ENCODE measurements around the gene GATA5.

Gene GATA5

DNA sequence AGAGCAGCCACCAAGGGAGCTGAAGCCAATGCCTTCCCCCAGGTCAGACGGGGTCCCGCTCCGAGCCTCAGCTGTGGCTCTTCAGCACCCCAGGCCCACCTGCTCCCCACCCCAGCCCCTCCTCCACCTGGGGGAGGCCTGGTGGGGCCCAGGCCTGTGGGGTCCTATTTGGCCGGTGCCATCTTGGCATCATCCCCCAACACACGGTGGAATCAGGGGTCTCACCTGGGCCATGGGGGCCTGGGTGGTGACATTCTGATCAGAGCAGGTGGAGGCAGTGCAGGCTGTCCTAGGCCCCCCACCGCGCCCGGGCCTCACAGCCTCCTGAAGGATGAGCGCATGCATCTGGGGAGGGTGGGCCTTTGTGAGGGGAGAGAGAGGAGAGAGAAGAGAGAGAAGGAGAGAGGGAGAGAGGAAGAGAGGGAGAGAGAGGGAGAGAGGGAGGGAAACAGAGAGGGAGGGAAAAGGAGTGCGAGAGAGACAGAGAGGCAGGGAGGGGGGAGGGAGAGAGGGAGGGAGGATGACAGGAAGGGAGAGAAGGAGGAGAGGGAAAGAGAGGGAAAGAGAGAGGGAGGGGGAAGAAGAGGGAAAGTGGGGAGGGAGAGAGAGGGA lies 24.5 kb downstream of the GATA5 start:
- no peak for DNase-seq

DNA sequence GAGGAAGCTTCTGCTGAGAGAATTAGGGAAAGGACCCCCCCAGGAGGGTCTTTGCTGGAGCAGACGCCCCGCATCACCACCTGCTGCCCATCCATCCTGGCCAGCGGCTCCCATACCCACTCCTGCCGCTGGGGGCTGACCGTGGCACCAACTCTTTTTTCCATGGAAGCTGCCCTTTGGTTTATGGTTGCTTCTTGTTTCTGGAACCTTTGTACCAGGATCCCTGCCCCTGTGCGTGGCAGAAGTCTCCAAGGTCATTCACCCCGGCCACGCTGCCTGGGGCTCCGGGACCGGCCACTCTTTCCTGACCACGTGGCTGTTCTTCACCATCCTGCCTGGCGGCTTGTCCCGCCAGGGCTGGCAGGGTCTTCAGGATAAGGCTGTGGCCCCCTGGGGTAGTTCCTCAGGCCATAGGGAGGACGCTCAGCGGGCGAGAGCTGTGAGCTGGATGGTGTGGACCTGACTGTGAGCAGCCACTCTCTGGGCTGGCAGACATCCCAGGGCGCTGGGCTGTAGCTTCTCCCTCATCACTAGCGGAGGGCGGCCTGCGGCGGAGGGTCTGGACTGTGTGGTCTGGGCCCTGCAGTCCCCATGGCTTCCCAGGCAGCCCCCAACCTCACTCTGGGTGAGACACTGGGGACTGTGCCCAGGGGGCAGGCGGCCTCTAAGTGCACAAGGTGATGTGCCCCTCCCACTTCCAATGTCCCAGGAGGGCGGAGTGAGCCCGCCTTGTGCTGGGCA lies 25.7 kb downstream of the GATA5 start:
- no peak for DNase-seq

DNA sequence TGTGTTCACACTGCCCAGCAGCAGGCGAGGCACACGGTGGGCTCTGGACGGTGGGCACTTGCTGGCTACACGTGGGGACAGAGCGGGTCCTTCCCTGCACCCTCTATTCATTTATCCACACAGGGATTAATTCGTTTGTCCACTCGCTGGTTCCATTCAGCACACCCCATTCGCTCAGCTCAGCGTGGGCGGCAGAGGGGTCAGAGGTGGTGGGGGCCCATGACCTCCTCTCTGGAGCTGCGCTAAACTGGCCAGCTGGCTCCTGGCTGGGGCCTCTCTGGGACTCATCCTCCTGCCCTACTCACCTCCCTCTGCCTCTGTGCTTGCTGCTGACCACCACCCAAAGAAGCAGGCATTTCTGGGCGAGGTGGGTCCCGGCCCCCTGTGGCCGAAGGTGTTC lies 27.0 kb downstream of the GATA5 start:
- DNase-seq, result no peak

DNA sequence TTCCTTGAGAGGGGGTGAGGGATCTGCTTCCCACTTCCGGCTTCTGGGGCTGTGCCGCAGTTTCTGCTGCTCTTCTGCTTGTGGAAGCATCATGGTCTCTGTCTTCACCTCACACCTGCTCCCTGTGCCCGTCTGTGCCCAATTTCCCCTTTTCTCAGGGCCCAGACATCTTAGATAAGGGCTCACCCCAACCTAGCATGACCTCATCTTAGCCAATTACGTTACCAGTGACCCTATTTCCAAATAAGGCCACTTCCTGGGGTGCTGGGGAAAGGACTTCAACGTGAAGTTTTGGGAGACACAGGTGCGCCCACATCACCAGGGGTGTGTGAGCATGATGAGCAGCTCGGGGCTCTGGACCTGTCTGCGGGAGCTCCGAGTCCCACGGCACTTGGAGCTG lies 27.8 kb downstream of the GATA5 start:
- DNase-seq, result no peak

DNA sequence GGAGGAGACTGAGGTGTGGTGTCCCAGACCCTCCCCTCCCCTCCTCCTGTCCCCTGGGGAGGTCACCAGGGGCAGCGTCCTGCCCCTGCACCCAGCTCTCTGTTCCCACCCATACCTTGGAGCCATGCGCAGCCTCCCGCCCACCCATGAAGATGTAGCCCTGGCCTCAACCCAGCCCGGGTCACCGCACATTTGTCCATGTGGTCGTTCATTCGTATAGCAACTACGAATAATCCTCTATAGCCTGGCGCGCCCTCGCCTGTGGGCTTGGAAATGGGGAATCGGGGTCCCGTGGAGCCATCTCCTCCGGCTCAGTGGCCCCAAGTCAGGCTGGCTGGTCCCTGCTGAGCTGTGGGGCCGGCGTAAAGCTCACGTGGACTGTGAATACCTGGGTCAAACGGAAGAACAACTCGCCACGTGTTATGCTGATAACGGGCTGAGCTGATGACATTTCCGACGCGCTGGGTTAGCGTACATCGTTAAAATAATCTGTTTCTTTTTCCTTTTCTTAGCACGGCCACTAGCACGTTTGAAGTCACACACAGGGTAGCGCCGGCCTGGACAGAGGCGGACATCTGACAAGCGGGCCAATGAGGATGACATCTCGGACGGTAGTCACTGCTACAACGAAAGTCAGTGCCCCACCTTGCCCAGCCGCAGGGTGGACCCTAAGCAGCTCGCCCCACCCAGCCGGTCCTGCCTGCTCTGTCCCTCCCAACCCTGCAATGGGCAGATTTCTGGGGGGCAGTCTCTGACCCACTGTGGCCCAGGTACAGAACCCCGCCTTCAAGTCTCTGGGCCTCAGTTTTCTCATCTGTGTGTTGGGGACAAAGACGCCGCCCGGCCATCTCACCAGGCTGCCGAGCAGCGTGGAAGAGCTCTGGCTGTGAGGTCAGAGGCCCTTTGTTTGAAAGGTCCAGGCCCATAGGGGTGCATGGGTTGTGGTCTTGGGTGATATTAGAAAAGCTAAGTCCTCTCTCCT lies 28.6 kb downstream of the GATA5 start:
- no peak for DNase-seq

DNA sequence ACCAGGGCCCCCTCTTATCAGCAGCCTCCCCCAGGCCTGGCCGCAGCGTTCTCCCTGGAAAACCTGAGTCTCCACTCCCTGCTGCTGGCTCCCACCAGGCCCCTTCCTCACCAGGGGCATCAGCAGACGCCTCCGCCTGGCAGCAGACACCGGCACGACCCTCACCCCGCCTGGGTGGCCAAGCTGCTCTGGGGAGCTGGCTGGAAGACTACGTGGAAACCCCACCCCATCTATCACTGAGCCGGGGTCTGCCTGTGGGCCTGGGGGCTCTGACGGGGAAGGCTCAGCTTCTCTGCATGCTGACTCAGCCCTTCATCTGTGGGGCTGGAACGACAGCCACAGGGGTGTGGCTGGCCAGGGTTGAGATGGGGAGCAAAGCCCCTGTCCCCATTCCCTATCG lies 29.3 kb downstream of the GATA5 start:
- no peak for DNase-seq

DNA sequence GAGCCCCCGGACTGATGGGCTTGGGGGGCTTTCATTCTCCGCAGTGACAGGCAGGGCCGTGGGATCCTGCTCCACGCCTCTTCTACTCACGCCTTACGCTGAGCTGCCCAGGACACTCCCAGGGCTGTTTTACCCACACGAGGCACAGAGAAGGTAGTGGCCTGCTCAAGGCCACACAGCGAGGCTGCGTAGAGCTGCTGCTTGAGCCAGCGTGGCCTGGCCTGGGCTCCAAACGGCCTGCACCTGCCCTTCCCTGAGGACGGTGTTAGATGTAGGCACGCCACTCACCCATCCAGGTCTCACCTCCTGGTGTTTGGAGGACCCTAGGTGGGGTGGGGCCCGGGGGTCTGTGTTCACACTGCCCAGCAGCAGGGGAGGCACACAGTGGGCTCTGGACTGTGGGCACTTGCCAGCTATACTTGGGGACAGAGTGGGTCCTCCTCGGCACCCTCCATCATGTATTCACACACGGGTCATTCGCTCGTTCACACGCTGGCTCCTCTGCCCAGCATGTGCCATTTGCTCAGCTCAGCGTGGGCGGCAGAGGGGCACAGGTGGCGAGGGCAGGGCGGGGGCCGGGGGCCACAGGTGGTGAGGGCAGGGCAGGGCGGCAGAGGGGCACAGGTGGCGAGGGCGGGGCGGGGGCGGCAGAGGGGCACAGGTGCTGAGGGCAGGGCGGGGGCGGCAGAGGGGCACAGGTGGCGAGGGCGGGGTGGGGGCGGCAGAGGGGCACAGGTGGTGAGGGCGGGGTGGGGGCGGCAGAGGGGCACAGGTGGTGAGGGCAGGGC lies 30.0 kb downstream of the GATA5 start:
- no peak for DNase-seq

DNA sequence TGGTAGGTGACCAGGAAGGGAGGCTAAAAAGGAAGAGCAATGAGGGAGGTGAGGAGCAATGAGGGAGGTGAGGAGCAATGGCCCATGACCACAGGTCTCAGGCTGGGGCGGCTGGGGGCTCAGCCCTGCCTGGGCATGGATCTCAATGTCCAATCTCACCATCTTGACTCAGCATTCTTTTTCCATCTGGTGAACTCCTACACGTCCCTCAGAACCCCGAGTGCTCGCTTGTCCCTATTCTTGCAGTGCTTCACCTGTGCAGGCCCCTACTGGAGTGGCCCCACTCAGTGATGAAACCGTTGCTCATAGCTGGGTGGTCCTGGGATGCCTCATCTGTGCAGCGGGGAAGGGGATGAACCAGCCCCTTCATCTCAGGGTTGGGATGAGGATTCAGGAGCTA lies 31.5 kb downstream of the GATA5 start:
- no peak for DNase-seq

DNA sequence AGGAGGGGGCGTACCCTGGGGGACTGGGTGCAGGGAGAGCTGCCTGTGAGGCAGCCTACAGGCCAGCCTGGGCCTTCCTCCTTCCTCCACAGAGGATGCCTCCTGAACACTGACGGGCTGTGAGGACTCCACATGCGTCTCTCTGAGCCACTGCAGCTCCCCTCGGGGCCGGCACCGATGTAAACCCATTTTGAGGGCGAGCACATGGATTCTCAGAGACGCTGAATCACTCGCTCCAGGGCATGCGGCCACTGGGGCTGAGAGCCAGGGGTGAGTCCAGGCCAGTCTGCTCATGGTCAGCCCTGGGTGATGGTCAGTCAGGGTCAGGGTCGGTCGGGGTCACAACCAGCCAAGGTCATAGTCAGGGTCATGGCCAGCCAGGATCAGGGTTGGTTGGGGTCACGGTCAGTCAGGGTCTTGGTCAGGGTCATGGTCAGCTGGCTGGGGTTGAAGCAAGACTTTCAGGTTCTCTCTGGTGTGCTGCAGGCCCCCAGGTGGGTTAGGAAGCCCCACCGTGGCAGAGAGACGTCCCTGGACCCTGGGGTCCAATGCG lies 33.7 kb downstream of the GATA5 start:
- DNase-seq, result no peak

DNA sequence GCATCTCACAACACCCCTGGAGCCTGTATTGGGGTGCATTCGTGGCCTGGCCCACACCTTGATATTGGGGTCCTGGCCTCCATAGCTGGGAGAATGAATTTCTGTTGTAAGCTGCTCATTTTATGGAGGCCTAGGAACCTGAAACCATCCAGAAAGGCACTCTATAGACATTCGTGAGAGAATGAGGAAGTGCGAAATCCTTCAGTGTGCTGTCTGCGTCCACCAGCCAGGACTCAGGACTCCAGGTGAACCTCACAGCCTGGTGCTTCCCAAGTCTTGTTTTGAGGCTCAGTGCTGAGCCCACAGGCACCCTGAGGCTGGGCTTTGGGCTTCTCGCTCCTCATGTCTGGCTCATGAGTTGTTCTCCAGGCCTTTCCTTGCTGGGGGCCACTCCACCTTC lies 36.6 kb downstream of the GATA5 start:
- DNase-seq, result no peak

DNA sequence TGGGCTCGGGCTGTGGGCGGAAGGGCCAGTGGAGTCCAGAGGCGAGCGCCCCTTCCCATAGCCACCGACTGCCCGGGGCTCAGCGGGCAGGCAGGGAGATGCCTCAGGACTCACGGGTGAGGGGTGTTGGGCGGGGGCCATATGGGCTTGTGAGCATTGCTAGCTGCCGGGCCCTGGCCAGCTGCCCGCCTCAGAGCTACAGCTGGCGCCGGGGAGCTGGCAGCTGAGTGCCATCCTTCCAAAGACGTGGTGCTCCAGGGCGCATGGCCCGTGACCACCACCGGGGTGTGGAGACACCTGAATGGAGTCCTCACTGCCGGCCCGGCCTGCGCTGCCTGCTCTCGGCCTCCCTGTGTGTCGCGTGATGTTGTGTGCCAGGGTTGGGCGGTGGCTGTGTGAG lies 37.9 kb downstream of the GATA5 start:
- DNase-seq, result peak; percentile 38

DNA sequence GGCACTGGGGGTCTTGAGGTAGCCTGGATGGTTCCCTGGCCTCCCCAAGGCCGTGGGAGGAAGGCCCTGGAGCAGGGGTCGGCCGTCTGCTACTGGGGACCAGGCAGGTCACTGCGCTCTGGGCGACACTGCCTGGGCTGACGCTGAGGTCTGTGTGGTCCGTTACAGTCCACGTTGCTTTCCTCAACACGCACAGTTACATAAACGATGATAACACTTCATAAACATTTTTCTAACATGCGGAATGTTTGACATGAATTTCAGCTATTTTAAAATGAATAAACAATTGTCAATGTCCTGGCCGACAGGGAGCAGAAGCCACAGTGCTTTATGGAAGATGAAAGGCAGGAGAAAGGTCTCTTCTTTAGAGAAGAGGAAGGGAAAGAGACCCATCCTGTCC lies 38.3 kb downstream of the GATA5 start:
- no peak for DNase-seq

DNA sequence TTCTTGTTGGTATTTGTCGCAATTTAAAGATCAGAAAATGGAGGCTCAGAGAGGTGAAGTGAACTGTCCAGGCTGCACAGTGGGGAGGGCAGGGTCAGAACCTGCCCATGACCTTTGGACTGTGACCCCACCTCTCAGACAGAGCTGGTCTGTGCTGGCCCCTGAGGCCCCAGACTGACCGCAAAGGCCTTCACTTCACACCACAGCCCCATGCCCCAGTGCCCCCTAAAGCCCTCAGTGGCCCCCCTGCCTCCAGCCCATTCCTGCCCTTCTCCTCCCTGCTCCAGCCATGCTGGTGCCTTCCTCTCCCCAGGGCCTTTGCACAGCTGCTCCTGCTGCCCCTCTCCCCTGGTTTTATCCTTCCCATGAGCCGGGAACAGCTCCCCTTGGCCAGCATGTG lies 39.1 kb downstream of the GATA5 start:
- no peak for DNase-seq

DNA sequence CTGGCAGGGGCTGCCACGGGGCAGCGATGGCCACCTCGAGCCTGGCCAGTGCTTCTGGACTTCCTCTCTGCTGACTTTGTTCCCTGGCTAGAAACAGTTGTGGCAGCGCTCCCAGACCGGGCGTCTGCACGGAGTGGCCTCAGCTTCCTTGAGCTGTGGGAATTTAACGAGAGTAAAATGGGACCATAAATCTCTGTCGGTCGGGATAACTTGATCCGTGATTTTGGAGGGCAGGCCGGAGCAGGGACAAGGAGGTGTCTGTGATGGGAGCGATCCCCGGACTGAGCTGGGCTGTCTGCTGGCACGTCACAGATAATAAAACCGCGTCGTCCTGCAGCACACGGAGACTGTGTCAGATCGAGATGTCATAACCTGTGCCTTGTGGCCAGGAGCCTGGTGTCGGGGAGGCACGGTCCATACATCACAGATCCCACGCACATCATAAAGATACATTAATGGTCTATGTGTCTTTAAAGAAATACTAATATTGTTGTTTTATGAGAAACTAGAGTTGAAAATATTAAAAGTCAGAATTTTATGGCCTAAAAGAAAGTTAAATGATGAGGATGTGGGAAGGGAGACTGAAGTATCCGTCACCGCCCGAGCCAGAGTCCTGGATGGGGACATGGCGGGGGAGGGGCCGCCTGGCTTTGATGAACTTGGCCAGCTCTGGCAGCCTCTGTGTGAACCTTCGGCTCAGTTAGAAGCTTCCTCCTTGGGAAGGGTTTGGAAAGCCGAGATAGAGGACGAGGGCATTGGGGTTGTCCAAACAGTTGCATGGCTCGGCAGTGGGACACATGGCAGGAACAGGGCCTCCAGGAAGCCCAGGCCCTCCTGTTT lies 41.9 kb downstream of the GATA5 start:
- DNase-seq, result no peak

DNA sequence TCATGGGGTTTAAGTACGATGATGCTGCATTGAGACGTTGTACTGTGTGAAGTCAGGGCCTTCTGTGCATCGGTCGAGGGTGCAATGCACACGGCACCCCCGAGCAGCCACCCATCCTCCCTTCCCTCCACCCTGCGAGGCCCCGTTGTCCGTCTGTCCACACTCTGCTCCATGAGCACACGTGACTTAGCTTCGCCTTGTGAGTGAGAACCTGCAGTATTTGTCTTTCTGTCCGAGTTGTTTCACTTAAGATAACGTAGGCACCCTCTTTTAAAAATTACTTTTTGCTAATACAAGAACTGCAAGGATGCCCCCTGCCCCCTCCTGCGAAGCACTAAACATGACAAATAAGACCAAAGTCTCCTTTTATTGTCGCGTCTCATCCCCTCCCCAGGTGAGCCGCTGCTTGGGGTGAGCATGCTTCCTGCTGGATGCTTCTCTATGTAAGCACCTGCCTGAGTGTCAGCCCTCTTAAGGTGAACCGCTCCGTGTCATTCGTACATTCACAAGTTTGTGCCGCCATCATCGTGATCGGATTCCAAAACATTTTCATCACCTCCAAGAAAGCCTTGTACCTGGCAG lies 44.8 kb downstream of the GATA5 start:
- DNase-seq, result no peak

DNA sequence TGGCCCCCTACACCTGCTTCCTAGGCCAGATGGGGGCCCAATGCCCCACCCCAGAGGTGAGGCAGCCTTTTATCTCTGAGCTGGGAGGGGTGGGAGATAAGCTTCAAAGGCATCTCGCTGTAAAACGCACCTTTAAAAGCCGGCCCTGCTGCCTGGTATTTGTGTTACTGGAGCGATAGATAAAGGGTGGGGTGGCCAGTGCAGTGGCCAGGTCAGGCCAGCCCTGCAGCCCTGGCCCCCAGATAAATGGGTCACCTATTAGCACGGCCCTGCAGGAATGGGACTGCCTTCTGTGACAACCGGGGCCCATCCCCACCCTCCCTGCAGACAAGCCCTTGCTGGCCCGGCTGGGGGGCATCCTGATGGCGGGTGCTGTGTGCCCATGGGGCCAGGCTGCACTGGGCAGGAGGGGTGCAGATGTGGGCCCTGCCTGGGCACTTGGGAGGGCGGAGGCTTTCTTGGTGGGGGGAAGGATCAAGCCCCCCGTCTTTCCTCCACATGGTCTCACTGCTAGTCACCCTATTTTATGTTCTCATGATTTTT lies 45.4 kb downstream of the GATA5 start:
- no peak for DNase-seq

DNA sequence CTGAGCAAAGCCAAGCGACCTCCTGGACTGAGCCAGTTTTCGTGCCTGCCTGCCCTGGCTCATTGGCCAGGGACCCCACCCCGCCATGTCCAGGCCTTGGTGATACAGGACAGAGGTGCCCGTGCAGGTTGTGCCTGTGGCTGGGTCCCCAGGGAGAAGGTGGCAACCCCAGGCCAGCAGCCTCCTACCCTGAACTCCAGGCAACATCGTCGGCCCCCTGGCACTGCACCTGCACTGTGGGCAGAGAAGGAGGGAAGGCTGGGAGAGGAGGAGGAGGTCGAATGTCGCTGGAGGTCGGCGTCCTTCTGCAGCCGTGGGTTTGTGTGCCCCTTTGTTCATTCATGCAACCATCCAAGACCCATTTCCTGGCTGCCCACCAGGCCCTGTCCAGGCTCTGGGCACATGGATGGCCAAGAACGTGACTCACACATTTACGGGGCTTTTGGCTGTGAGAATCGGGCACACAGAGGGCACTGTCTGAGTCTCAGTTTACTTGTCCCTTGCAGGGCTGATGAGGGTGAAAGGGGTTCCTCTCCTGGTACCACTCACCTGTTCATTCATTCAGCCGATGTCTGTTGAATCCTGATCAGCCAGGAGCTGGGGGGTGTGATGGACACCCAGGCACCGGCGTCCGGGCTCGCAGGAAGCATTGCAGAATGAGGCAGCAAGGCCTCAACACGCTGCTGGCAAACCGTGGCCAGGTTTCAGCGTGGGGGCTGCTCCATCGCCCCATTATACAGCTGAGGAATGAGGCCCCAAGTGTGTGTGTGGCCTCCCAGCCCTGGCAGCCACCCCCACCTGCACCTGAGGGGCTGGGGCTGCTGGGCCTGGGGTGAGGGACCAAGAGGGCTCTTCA lies 46.1 kb downstream of the GATA5 start:
- DNase-seq, result no peak

DNA sequence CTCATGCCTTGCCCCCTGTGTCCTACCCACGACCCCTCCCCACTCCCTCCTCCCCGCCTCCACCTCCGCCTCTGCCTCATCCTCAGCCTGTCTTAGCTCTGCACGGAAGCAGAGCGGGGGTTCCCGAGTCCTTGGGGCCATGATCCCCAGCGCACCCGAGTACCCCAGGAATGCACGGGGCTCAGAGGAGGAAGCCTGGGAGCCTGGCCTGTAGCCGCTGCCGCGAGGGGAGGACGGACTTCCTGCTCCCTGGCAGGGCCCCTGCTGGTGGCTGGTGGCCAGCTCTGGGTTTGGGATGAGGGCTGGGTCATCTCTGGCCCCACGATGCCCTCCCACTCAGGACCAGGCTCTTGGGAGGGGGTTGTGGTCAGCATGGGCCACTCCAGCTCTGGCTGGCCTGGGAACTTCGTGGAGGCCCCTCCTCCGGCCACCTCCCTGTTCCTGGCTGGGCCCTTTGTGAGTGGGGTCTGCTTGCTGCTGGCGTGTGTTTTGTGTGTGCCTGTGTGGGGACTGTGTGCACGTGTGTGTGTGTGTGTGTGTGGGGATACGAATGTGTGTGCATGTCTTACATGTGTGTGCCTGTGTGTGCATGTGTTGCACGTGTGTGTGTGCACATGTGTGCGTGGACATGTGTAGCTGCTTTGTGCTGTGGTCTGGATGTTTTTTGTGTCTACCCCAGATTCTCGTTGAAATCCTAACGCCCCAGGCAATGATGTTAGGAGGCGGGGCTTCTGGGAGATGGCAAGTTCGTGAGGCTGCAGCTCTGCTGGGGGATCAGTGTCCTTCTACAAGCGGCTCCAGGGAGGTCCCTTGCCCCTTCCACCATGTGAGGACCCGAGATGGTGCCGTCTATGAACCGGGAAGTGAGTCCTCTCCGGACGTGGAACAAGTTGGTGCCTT lies 47.1 kb downstream of the GATA5 start:
- DNase-seq, result no peak

DNA sequence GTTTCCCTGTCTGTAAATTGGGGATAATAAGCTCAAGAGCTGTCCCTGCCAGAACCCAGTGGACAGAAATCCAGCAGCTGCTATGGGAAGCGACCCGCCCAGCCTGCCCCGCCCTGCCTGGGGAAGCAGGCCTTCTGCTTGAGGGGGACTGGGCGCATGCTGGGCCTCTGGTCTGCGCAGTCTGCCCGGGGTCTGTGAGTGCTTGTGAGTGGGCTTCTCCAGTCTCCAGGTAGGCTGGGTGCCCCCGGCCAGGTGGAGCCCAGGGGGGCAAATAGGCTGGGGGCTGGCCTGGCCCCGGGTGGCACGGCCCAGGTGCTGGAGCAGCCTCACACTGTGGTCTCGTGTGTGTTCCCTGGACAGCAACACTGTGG lies 47.8 kb downstream of the GATA5 start:
- no peak for DNase-seq
